Measurements from ENCODE around the gene SLIT3.

SLIT3 gene

GRCh38 chr5:168829922-168830417 is 471.0 kb downstream of the SLIT3 start:
- Mint-ChIP-seq H3K4me1 (no peaks in the 10 kb centered on the region), H3K27ac (no peak overlapping the region), H3K9me3 (no peaks in the 10 kb centered on the region), H3K36me3 (no peaks in the 10 kb centered on the region), H3K27me3 (no peaks in the 10 kb centered on the region), H3K4me3 (no peak overlapping the region)
- no peak for ATAC-seq

DNA sequence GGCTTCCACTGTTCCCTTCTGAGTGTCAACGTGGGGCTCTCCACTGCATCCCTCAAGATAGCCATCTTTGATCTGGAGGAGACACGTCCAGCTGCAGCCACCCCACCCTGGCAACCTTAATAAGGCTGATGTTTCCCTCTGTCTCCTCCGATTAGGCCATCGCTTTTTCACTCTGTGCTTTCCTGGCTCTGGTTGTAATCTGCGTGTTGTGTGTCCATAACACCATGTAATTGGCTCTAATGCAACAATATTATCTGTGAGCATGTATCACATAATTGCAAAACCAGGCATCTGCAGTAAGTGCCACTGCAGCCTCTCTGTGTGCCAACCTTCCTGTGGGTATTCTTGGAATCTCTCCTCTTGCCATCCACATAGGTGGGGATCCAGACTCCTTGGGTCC is 471.9 kb downstream of the SLIT3 start:
- H3K27ac Mint-ChIP-seq, result no peak overlapping the region
- no peaks in the 10 kb centered on the region for H3K9me3 Mint-ChIP-seq
- ATAC-seq, result no peak
- H3K4me3 Mint-ChIP-seq, result no peak overlapping the region
- H3K36me3 Mint-ChIP-seq, result no peaks in the 10 kb centered on the region
- no peaks in the 10 kb centered on the region for H3K27me3 Mint-ChIP-seq
- no peaks in the 10 kb centered on the region for H3K4me1 Mint-ChIP-seq

DNA sequence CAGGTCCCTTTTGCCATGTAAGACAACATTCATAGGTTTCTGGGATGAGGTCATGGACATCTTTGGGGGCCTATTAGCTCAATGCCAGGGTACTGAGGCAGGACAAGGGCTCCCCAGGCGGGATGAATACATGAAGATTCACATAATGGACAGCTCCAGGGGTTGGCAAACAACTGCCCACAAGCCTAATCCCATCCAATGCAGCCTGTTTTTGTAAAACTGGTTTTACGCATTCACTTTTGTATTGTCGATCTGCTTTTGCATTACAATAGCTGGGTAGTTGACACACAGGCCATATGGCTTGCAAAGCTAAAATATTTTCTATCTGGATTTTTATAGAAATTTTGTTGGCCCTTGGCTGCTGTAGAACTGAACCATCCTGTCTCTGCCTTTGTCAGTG is 473.3 kb downstream of the SLIT3 start:
- Mint-ChIP-seq H3K4me3 (no peak overlapping the region), H3K27ac (no peak overlapping the region), H3K9me3 (no peaks in the 10 kb centered on the region), H3K27me3 (no peaks in the 10 kb centered on the region), H3K36me3 (no peaks in the 10 kb centered on the region), H3K4me1 (no peaks in the 10 kb centered on the region)
- no peak for ATAC-seq

DNA sequence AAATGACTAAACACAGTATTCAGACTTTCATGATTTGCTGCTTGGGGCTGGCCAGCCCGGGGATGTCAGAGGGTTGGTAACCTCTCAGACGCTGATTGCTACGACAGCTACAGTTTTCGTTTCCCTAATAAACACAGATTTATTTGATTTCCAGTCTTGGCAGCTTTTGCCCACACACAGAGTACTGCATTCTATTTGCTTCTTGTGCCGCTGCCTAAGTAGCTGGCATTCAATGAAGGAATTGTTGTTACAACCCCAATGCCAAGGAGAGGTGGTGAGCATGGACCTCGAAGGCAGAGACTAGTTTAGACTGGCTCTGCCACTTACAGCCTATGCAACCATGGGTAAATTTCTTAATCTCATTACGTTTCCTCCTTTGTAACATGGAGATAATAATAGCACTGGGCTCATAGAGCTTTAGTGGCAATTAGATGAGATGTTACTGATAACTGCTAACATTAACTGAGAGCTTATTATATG is 474.7 kb downstream of the SLIT3 start:
- Mint-ChIP-seq H3K27me3 (no peaks in the 10 kb centered on the region), H3K36me3 (no peaks in the 10 kb centered on the region), H3K9me3 (no peaks in the 10 kb centered on the region), H3K4me1 (no peaks in the 10 kb centered on the region), H3K4me3 (no peak overlapping the region), H3K27ac (no peak overlapping the region)
- no peak for ATAC-seq

DNA sequence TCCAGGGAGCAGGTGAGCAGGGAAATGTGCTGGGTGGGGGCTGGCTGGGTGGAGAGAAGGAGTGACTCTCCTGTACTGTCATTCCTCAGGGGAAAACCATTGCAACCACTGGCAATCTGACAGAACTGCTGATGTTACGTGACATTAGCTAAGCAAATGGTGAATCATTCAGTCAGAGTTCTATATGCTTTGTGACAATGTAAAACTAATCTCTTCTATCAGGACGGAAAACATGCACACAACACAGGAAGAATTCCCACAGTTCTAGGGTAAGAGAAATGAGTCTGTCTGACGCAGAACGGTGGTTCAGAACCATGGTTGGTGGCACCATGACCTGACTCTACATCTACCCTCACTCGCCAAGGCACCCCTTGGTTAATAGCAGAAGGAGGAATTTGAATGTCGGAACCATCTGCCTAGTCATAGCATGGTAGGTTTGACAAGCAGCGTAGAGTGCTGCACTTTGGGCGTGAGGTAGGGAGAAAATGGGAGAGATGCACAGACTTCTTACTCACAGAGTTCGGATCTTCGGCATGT is 478.1 kb downstream of the SLIT3 start:
- Mint-ChIP-seq H3K36me3 (no peaks in the 10 kb centered on the region), H3K27ac (no peak overlapping the region), H3K4me1 (no peaks in the 10 kb centered on the region), H3K27me3 (peaks cover 14% of the 10 kb centered on the region), H3K9me3 (no peaks in the 10 kb centered on the region), H3K4me3 (no peak overlapping the region)
- peak; percentile 10 for ATAC-seq

- peaks cover 14% of the 10 kb centered on the region for H3K27me3 Mint-ChIP-seq
- H3K27ac Mint-ChIP-seq, result no peak overlapping the region
- H3K36me3 Mint-ChIP-seq, result no peaks in the 10 kb centered on the region
- H3K9me3 Mint-ChIP-seq, result no peaks in the 10 kb centered on the region
- ATAC-seq, result no peak
- no peak overlapping the region for H3K4me3 Mint-ChIP-seq
- no peaks in the 10 kb centered on the region for H3K4me1 Mint-ChIP-seq
These were observed 478.6 kb downstream of the SLIT3 start for GRCh38 chr5:168822248-168822744.

DNA sequence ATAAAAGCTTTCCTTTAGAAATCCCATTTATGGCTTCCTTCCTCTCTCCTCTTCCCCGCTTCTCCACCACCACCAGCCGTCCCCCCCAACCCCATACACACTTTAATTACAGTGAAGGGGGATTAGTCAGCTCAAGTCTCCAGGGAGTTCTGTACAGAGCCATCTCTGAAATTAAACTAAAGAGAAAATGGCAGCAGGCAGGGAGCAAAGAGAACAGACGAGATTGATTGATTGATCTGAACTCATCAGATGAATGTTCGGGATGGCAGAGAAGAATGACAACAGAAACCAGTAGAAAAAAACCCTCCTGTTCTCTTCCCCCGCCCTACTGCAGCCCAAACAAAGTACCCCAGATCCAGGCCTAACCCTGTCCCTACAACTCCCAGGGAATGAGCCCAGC is 480.1 kb downstream of the SLIT3 start:
- H3K36me3 Mint-ChIP-seq, result no peaks in the 10 kb centered on the region

DNA sequence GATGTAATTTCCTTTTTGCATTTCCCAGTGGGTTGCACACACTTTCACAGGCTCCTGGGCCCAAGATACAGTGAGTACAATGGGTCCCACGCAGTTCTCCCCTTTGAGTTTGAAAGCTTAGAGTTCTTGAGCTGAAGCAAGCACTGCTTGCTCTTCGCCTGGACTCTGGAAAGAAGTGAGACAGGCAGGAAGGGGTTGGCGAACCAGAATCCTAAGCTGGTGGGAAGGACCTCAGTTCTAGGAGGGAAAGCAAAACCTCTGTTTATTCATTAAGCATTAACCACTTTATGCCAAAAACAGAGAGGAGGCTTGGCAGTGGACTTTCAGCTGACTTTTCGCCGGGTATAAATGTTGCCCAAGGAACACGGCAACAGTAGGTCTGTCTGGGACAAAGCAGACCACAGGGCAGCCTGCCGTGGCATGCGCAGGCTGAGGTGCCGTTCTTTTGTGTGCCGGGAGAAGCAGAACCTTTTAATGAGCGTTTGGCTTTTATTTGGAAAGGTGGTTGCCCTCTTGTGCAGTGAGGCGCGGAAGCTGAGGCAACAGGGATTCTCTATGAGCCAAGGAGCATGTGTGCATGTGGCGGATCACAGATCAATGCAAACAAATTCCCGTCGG is 481.8 kb downstream of the SLIT3 start:
- no peak overlapping the region for H3K4me3 Mint-ChIP-seq
- no peak overlapping the region for H3K27ac Mint-ChIP-seq
- H3K4me1 Mint-ChIP-seq, result no peaks in the 10 kb centered on the region
- ATAC-seq, result no peak
- no peaks in the 10 kb centered on the region for H3K36me3 Mint-ChIP-seq
- no peaks in the 10 kb centered on the region for H3K9me3 Mint-ChIP-seq
- H3K27me3 Mint-ChIP-seq, result peaks cover 14% of the 10 kb centered on the region

More for the DNA sequence above, 480.1 kb downstream of the SLIT3 start:
- ATAC-seq, result no peak
- no peaks in the 10 kb centered on the region for H3K9me3 Mint-ChIP-seq
- no peak overlapping the region for H3K4me3 Mint-ChIP-seq
- peaks cover 14% of the 10 kb centered on the region for H3K27me3 Mint-ChIP-seq
- no peak overlapping the region for H3K27ac Mint-ChIP-seq
- H3K4me1 Mint-ChIP-seq, result no peaks in the 10 kb centered on the region

DNA sequence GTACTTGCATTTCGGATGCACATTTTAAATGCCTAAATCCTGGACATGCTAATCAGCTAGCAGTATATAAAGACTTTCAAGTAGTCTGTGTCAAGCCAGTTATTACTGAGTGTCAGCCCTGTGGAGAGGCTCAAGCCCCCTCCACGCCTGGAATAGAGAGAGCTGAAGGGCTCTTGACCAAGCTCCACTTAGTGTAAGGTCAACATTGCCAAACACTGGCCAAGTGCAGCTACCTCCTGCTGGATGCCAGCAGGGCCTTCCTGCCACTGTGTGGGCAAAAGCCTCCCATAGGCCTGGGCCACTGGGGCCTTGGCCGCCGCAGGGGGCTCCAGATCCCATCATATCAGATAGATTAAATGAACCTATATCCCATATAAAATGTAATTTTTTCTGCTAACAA is 482.4 kb downstream of the SLIT3 start:
- Mint-ChIP-seq H3K27ac (no peak overlapping the region), H3K36me3 (no peaks in the 10 kb centered on the region), H3K4me3 (no peak overlapping the region), H3K27me3 (peaks cover 14% of the 10 kb centered on the region), H3K9me3 (no peaks in the 10 kb centered on the region), H3K4me1 (no peaks in the 10 kb centered on the region)
- ATAC-seq, result peak; percentile 7

GRCh38 chr5:168817591-168817990 is 483.3 kb downstream of the SLIT3 start:
- H3K4me1 Mint-ChIP-seq, result no peaks in the 10 kb centered on the region
- no peaks in the 10 kb centered on the region for H3K36me3 Mint-ChIP-seq
- H3K27me3 Mint-ChIP-seq, result peaks cover 14% of the 10 kb centered on the region
- no peak overlapping the region for H3K27ac Mint-ChIP-seq
- no peak for ATAC-seq
- no peak overlapping the region for H3K4me3 Mint-ChIP-seq
- H3K9me3 Mint-ChIP-seq, result no peaks in the 10 kb centered on the region

DNA sequence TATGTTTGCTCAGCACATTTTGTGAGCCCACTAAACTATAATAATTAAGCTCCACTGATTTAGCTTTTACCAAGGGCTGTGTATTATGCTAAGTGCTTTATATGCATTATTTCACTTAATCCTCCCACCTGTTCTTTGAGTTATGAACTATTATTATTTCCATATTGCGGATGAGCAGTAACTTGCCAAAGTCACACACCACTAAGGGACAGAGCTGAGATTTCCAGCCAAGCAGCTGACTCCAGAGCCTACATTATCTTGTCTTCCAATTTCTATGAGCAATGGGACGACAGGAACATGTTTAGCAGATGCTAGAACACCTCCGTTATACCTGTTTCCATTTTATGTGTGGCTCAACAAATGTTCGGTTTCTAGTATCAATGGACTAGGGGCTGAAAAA is 484.3 kb downstream of the SLIT3 start:
- no peak for ATAC-seq
- no peak overlapping the region for H3K27ac Mint-ChIP-seq
- H3K36me3 Mint-ChIP-seq, result no peaks in the 10 kb centered on the region
- no peak overlapping the region for H3K4me3 Mint-ChIP-seq
- no peaks in the 10 kb centered on the region for H3K9me3 Mint-ChIP-seq
- peaks cover 14% of the 10 kb centered on the region for H3K27me3 Mint-ChIP-seq
- H3K4me1 Mint-ChIP-seq, result no peaks in the 10 kb centered on the region

GRCh38 chr5:168813184-168813968 is 487.6 kb downstream of the SLIT3 start:
- H3K4me3 Mint-ChIP-seq, result no peak overlapping the region
- H3K36me3 Mint-ChIP-seq, result no peaks in the 10 kb centered on the region
- no peaks in the 10 kb centered on the region for H3K9me3 Mint-ChIP-seq
- no peaks in the 10 kb centered on the region for H3K27me3 Mint-ChIP-seq
- ATAC-seq, result no peak
- H3K27ac Mint-ChIP-seq, result no peak overlapping the region
- no peaks in the 10 kb centered on the region for H3K4me1 Mint-ChIP-seq

DNA sequence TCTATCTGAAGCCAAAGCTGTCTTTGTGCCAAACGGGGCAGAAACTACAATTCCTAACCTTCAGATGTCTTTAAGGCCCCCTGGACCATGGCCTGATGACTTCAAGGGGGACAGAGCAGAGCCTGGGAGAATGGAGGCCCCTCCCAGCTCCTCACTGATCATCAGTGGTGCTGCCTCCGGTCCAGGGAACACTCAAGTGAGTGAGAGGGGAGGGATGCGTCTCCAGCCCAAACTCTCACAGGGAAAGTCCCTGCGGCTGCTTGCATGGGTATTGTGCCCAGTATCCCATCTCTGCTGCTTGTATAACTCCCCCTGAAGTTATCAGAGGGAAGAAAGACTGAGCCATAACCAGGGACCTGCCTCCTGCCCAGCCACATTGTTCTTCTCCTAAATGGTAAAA is 490.3 kb downstream of the SLIT3 start:
- Mint-ChIP-seq H3K9me3 (no peaks in the 10 kb centered on the region), H3K36me3 (no peaks in the 10 kb centered on the region), H3K4me1 (no peaks in the 10 kb centered on the region), H3K27ac (no peak overlapping the region), H3K27me3 (no peaks in the 10 kb centered on the region), H3K4me3 (no peak overlapping the region)
- no peak for ATAC-seq

GRCh38 chr5:168809218-168809617 is 491.7 kb downstream of the SLIT3 start:
- no peak overlapping the region for H3K27ac Mint-ChIP-seq
- H3K27me3 Mint-ChIP-seq, result no peaks in the 10 kb centered on the region
- no peaks in the 10 kb centered on the region for H3K4me1 Mint-ChIP-seq
- no peak for ATAC-seq
- no peaks in the 10 kb centered on the region for H3K9me3 Mint-ChIP-seq
- H3K4me3 Mint-ChIP-seq, result no peak overlapping the region
- H3K36me3 Mint-ChIP-seq, result no peaks in the 10 kb centered on the region

DNA sequence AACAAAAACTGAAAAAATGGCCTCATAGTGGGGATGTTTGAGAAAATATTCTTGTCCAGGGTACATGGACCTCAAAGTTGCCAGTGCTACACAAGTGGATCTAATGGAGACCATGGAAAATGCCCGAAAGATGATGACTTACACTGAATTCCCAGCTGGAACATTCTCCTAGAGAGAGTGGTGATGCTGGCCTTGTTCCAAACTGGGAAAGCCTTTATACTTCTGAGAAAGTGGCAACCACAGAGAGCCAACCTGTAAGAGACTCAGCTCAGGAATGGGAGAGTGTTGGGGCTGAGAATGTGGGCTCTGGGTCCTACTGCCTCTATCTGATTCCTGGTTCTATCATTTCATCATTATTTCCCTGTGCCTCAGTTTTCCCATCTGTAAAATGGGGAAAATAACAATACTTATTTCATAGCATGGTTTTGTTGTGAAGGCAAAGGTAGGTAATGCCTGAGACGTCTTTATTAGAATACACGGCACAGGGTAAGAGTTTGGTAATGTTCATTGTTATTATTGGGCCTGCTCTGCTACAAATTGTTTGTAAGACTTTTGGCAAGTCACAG is 492.8 kb downstream of the SLIT3 start:
- ATAC-seq, result no peak
- H3K27me3 Mint-ChIP-seq, result peaks cover 10% of the 10 kb centered on the region
- no peaks in the 10 kb centered on the region for H3K4me1 Mint-ChIP-seq
- no peak overlapping the region for H3K4me3 Mint-ChIP-seq
- no peaks in the 10 kb centered on the region for H3K9me3 Mint-ChIP-seq
- H3K27ac Mint-ChIP-seq, result no peak overlapping the region
- H3K36me3 Mint-ChIP-seq, result no peaks in the 10 kb centered on the region

Data from stimulated activated memory B cell treated with anti-CD40 and anti-IgM and Interleukin-4, amounts not matched to agents 10 μg/mL and 1 μg/mL and 100 μg/mL, for 72 hours (primary cell).